Activated CD8-positive, alpha-beta memory T cell treated with anti-CD3 and anti-CD28 coated beads, Interleukin-2, amount 50 U/mL, for 24 hours (primary cell): ENCODE data around the gene DLAT.
"Not testable (repeated sequence)": the region's sequence is repeated elsewhere in the genome, so short reads cannot be mapped to it uniquely, and the experiment has no call there.

ENCODE experiments used
- DNase-seq: peaks from one replicate; pipeline ENCODE4 v3.0.0-alpha.2; 2020; ENCODE audit errors: extremely low read depth

Gene DLAT

DNA sequence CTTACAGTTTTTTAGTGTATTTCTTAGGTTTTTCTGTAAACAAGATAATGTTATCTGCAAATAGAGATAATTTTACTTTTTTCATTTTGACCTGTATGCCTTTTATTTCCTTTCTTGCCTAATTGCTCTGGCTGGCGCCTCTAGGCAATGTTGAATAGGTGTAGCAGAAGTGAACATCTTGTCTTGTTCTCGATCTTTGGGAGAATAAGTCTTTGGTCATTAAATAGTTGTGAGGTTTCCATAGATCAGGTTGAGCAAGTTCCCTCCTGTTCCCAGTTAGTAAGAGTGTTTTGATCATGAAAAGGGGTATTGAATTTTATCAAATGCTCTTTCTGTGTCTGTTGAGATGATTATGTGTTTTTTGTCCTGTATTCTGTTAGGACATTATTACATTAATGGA lies 24.6 kb downstream of the DLAT start:
- DNase-seq: no peak

- no peak for DNase-seq
These were observed 25.5 kb downstream of the DLAT start for GRCh38 chr11:112050721-112051120.

DNA sequence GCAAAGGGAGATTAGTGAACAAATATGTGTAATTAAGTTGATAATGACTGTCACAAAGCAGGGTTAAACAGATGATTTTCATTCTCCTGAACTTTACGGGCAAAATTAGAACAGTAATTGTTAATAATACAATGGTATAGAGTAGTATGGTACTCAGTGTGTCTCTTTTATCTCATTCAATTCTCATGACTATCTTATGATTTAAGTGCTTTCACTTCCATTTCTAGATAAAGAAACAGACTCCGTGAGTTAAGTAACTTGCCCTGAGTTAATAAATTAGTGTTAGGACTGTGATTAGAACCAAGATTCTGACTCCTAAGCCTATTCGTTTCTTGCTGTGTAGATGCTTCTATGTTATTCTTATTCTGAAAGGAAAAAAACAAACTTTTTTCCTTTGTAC lies 26.6 kb downstream of the DLAT start:
- DNase-seq: no peak

DNA sequence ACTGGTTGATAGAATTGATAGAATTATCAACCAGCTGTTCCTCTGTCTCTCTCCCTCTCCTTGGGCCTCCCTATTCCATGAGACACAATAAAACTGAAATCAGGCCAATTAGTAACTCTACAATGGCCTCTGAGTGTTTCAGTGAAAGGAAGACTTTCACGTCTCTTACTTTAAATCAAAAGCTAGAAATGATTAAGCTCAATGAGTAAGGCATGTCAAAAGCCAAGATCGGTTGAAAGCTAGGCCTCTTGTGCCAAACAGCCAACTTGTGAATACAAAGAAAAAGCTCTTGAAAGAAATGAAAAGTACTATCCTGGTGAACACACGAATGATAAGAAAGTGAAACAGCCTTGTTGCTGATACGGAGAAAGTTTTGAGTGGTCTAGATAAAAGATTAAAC lies 32.0 kb downstream of the DLAT start:
- DNase-seq: no peak

DNA sequence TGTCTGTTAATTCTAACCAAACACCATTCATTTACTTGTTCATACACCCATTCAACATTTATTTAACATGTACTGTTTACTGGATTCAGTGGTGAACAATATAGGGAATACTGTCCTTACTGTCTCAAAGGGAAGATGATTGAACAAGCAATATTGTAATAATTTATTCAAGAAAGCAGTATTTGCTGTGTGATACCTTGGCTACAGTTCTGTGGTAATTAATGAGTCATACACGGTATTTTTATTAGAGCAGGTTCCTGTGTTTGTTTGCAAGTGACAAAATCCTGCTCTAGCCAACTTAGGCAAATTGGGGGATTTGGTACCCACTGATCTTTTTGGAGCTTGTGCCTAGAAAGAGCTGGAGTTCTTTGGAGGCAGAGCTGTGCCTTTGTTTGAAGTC lies 32.9 kb downstream of the DLAT start:
- no peak for DNase-seq

GRCh38 chr11:112062923-112063322 lies 37.7 kb downstream of the DLAT start:
- DNase-seq: no peak

DNA sequence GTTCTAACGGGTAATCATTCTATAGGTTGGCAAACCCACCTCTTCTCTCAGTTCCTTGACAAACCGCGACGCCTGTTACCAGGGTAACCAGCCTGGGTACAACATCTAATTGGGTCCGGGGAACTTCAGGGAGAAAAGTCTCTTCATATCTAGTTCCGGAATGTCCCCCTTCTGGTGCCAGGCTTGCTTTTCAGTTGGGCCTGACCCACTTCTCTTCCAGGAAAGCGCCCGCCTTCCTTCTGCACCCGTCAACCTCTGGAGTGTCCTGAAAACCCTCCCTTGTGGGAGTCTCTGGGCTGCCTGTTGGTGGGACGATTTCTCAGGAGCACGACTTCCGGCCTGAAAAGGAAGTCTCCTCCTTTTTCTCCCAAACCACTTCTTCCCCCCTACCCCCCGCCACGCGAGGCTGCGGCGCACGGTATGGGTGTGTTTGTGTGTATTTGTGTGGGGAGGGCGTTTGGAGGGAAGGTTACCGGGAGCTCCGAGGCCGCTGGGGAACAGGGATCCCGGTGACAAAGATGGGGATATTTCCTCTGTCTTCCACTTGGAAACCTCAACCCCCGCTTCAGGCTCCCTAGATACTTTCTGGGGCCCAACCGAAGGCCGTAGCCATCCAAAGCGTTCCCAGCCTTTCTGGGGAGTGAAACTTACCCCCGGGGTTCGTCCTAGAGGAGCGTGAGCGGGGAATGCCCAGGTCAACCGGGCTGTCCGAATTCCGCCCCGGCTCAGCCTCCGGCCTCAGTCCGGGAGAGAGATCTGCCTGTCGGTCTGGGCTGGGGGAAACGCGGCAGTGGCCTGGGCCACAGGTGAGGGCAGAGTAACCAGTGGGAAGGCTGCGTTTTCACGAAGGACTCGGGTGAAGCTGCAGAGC lies 49.0 kb downstream of the DLAT start, which contains the start of the genes NKAPD1 and PIH1D2:
Gene NKAPD1, plus strand, starts transcription at position 359 of the 871 bp plus-strand sequence. CDS start 1,276 bp downstream, outside the sequence.
Gene PIH1D2, minus strand, starts transcription at position 77 of the 871 bp plus-strand sequence. CDS start 843 bp downstream, outside the sequence.
- DNase-seq: peak; percentile 63

- DNase-seq: no peak
These were observed 57.5 kb downstream of the DLAT start for GRCh38 chr11:112082729-112083128.

GRCh38 chr11:112085822-112086421 lies 60.7 kb downstream of the DLAT start:
- no peak for DNase-seq

- DNase-seq: peak; percentile 90
These were observed 61.4 kb downstream of the DLAT start, which contains the start of the genes SDHD and TIMM8B for GRCh38 chr11:112086422-112087191. TSS of gene SDHD (plus strand) at chr11:112086873. CDS start at chr11:112086908, 35 bp downstream. TSS of gene TIMM8B (minus strand) at chr11:112086756. CDS start at chr11:112086723, 33 bp downstream.

GRCh38 chr11:112087212-112087611 lies 62.0 kb downstream of the DLAT start:
- no peak for DNase-seq

GRCh38 chr11:112095302-112095701 lies 70.1 kb downstream of the DLAT start:
- not testable (repeated sequence) for DNase-seq

- DNase-seq: no peak
These were observed 71.0 kb downstream of the DLAT start for GRCh38 chr11:112096194-112096593.

DNA sequence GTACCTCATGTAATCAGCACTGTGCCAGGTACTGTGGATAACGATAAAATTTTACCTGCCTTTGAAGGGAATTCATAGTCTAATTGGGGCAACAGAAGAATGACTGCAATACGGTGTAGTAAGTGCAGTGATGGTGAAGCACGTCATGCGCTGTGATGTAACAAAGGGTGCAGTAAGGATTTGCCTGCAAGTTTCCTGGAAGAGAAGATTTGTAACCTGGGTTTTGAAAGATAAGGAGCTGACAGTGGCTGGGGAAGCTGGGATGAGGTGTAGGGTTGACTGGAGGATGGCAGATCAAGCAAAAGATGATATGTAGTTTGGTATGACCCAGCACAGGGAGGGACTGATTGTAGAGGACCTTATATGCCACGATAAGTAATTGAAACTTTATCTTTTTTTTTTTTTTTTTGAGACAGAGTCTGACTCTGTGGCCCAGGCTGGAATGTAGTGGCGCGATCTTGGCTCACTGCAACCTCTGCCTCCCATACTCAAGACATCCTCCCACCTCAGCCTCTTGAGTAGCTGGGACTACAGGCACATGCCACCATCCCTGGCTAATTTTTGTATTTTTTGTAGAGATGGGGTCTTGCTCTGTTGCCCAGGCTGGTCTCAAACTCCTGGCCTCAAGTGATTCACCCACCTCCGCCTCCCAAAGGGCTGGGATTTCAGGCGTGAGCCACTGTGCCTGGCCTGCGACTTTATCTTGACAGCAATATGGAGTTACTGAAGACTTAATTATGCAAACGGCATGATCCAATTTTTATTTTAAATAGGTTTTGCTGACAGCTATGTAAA lies 72.7 kb downstream of the DLAT start:
- DNase-seq: no peak

- no peak for DNase-seq
These were observed 75.3 kb downstream of the DLAT start for GRCh38 chr11:112100462-112100861.

GRCh38 chr11:112103446-112103845 lies 78.2 kb downstream of the DLAT start:
- no peak for DNase-seq

GRCh38 chr11:112106070-112106469 lies 80.9 kb downstream of the DLAT start:
- DNase-seq: no peak
